Epidermal melanocyte (primary cell): ENCODE measurements around the gene UBN1.
"Not testable (repeated sequence)": the region's sequence is repeated elsewhere in the genome, so short reads cannot be mapped to it uniquely, and the experiment has no call there.

Experiments used
- DNase-seq: peaks from one replicate; pipeline ENCODE4 v3.0.0; 2011; ENCODE audit warnings: low spot score; ENCODE audit not compliant: insufficient read length

Gene UBN1

GRCh38 chr16:4927661-4928060 lies 80.4 kb downstream of the UBN1 start:
- no peak for DNase-seq

- DNase-seq = no peak
Measured at GRCh38 chr16:4928227-4928626, 80.9 kb downstream of the UBN1 start.

- not testable (repeated sequence) for DNase-seq
Measured at GRCh38 chr16:4929619-4930018, 82.3 kb downstream of the UBN1 start.

GRCh38 chr16:4931381-4931780 lies 84.1 kb downstream of the UBN1 start:
- DNase-seq = no peak
